ENCODE measurements around the gene PRSS53.

Gene PRSS53

DNA sequence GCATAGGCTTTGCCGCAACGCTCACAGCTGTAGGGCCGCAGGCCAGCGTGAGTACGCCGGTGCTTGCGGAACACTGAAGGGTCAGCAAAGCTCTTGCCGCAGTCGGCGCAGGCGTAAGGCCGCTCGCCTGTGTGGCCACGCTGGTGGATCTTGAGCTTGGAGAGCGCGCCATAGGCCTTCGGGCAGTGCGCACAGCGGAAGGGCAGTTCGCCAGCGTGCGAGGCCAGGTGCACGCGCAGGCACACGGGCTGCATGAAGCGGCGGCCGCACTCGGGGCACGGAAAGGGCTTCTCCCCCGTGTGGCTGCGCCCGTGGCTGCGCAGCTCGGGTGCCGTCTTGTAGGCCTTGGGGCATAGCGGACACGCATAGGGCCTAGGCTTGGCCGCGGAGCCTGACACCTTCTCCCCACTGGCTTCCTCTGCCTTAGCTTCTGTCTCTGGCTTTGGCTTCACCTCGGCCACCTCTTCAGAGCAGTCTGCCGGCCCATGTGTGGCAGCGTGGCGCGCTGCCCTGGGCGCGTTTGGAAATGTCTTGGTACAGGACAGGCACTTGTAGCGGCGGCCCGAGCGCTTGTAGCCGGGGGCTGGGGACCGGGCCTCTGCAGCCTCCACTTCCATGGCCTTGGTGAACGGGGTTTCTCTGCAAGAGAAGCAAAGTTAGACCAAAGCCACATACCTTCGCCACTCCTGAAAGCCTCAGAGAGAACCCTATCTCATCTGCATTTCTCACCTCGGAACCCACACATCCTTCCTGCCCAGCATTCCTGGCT lies 24.7 kb downstream of the PRSS53 start:
- H3K4me3 Mint-ChIP-seq, result peak overlapping the region; percentile 52
- peaks cover 39% of the 10 kb centered on the region for H3K4me1 Mint-ChIP-seq (ENCODE audit: low read depth)
- peaks cover 4% of the 10 kb centered on the region for H3K36me3 Mint-ChIP-seq
- peak overlapping the region; percentile 61 for H3K27ac Mint-ChIP-seq
- H3K27me3 Mint-ChIP-seq, result no peaks in the 10 kb centered on the region
- H3K9me3 Mint-ChIP-seq (ENCODE audit: low read depth), result no peaks in the 10 kb centered on the region

DNA sequence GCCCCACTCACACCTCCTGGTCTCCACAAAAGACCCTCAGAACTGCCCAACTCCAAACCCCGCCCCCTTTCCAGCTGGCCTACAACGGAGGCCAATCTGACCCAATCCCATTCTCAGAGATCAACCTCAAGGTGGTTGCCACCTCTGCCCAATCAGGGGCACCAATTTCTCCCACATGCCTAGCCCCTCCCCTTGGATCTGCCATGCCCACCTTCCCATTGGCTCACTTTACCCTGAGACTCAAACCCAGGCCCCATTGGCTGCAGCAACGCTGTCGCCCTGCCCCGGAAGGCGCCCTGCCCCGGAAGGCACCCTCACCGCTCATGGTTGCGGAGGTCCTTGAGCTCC lies 25.3 kb downstream of the PRSS53 start:
- H3K4me1 Mint-ChIP-seq (ENCODE audit: low read depth), result peaks cover 39% of the 10 kb centered on the region
- H3K27ac Mint-ChIP-seq, result no peak overlapping the region
- H3K36me3 Mint-ChIP-seq, result peaks cover 4% of the 10 kb centered on the region
- peak overlapping the region; percentile 27 for H3K4me3 Mint-ChIP-seq
- H3K27me3 Mint-ChIP-seq, result no peaks in the 10 kb centered on the region
- no peaks in the 10 kb centered on the region for H3K9me3 Mint-ChIP-seq (ENCODE audit: low read depth)

DNA sequence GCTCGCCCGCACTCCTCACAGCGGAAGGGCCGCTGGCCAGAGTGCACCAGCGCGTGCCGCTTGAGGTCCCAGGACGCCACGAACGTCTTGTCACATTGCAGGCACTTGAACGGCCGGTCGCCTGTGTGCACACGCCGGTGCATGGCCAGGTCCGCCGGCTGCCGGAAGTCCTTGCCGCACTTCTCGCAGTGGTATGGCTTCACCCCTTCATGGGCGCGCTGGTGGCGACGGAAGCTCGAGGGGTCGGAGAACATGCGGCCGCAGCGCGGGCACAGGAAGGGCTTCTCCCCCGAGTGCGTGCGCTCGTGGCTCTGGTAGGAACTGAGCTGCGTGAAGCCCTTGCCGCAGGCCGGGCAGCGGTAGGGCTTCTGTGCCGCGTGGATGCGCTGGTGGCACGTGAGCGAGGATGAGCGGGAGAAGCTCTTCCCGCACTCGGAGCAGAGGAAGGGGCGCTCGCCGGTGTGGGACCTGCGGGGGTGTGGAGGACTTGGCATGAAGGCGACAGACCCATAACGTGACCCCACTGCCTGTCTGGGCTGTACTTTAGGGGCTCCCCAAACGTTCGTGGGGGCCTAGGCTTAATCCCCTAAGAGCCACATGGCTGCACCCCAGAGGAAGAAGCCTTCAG lies 26.8 kb downstream of the PRSS53 start:
- Mint-ChIP-seq H3K4me1 (ENCODE audit: low read depth) (peaks cover 32% of the 10 kb centered on the region), H3K27me3 (no peaks in the 10 kb centered on the region), H3K27ac (no peak overlapping the region), H3K4me3 (no peak overlapping the region), H3K9me3 (ENCODE audit: low read depth) (no peaks in the 10 kb centered on the region), H3K36me3 (peaks cover 4% of the 10 kb centered on the region)

DNA sequence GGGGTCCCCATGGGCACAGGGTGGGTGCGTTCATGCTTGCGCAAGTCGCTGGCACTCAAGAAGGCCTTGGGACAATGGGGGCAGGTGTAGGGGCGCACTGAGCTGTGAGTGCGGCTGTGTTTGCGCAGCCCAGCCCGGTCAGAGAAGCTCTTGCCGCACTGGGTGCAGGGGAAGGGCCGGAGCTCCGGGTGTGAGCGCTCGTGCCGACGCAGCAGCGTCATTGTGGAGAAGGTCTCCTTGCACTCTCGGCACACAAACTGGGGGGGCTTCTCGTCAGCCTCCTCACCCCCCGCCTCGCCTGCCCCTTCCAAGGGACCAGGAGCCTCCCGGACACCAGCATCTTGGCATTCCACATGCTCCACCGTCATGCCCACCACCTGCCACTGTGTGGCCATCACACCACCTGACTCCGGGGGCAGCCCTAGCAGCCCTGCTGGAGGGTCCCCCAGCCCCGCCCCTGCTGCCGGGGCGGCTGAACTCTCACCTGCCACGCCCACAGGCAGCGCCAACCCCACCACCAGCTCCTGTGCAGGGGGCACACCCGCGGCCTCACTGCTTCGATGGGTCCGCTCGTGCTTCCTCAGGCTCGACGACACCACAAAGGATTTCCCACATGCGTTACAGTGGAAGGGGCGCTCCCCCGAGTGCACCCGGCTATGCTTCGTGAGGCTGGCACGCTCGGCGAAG lies 27.5 kb downstream of the PRSS53 start:
- H3K9me3 Mint-ChIP-seq (ENCODE audit: low read depth), result no peaks in the 10 kb centered on the region
- H3K27me3 Mint-ChIP-seq, result no peaks in the 10 kb centered on the region
- no peak overlapping the region for H3K4me3 Mint-ChIP-seq
- no peak overlapping the region for H3K27ac Mint-ChIP-seq
- peaks cover 29% of the 10 kb centered on the region for H3K4me1 Mint-ChIP-seq (ENCODE audit: low read depth)
- H3K36me3 Mint-ChIP-seq, result peaks cover 4% of the 10 kb centered on the region

DNA sequence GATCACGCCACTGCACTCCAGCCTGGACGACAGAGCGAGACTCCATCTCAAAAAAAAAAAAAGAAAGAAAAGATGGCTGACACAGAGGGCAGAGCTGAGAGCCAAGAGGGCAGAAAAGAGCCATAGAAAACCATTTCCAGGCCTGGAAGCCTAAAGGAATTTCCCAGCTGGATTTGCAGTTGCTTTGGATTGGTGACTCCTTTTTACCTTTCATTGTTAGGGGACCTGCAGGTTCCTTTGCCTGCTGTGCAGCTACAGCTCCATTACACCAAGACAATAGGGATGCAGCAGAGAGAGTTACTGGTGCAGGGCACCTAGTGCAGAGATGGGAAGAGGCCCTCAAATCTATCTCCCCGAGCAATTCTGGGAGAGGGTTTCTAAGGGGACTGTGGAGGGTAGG lies 33.1 kb downstream of the PRSS53 start:
- H3K27ac Mint-ChIP-seq, result no peak overlapping the region
- H3K4me1 Mint-ChIP-seq (ENCODE audit: low read depth), result peaks cover 3% of the 10 kb centered on the region
- no peak overlapping the region for H3K4me3 Mint-ChIP-seq
- H3K36me3 Mint-ChIP-seq, result no peaks in the 10 kb centered on the region
- H3K9me3 Mint-ChIP-seq (ENCODE audit: low read depth), result no peaks in the 10 kb centered on the region
- H3K27me3 Mint-ChIP-seq, result no peaks in the 10 kb centered on the region

DNA sequence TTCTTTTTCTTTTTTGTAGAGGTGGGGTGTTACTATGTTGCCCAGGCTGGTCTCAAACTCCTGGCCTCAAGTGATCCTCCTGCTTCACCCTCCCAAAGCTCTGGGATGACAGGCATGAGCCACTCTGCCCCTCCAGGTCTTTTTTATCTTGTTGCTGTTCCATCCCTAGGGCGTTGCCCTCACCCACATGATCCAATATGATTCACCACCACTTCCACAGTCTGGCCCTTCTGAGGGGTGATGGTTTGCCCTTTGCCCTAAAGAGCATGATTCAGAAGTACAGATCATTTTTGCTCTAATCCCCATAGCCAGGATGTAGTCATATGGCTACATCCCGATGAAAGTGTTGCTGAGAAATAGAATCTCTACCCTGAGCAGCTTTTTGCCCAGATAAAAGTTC lies 36.6 kb downstream of the PRSS53 start:
- no peaks in the 10 kb centered on the region for H3K36me3 Mint-ChIP-seq
- H3K27ac Mint-ChIP-seq, result no peak overlapping the region
- no peaks in the 10 kb centered on the region for H3K27me3 Mint-ChIP-seq
- H3K9me3 Mint-ChIP-seq (ENCODE audit: low read depth), result no peaks in the 10 kb centered on the region
- no peak overlapping the region for H3K4me3 Mint-ChIP-seq
- peaks cover 2% of the 10 kb centered on the region for H3K4me1 Mint-ChIP-seq (ENCODE audit: low read depth)

DNA sequence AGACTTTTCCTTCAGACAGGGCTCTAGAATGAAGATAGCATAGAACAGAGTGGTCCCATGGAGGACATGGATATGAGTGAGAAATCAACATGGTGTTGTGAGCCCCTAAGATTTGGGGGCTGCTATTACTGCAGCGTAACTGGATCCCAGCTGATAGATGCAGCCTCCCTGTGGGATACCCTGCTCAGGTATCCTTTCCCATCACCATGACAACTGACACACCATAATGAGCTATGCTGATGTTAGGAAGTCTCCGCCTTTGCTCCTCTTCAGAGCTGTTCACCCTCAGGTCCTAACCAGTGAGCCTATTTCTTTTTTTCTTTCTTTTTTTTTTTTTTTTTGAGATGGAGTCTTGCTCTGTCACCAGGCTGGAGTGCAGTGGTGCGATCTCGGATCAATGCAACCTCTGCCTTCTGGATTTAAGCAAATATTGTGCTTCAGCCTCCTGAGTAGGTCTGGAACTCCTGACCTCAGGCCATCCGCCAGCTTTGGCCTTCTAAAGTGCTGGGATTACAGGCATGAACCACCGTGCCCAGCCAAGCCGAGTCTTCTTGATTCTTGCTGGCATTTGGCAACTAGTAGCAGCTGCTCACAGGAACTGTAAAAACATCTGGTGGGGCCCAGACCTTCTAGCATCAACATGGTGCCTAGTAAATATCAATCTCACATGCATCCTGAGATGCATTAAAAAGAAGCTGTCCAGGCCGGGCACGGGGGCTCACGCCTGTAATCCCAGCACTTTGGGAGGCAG lies 38.3 kb downstream of the PRSS53 start:
- Mint-ChIP-seq H3K4me3 (no peak overlapping the region), H3K27me3 (no peaks in the 10 kb centered on the region), H3K36me3 (no peaks in the 10 kb centered on the region), H3K4me1 (ENCODE audit: low read depth) (peaks cover 2% of the 10 kb centered on the region), H3K27ac (no peak overlapping the region), H3K9me3 (ENCODE audit: low read depth) (no peaks in the 10 kb centered on the region)

DNA sequence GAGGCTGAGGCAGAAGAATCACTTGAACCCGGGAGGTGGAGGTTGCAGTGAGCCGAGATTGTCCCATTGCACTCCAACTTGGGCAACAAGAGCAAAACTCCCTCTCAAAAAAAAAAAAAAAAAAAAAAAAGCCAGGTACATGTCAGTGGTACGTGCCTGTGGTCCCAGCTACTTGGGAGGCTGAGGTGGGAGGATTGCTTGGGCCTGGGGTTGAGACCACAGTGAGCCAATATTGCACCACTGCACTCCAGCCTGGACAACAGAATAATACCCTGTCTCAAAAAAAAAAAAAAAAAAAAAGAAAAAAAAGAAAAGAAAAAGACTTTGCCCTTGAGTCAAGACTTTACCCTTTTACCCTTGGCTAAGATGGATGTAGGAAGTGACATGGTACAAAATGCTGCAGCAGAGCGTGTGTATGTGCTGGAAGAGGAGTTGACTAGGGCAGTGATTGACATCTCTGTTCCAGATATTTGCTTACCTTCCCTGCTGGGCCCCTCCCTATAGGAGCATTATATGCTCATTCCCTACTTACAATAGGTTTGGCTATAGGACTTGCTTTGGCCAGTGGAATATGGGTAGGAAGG lies 44.8 kb downstream of the PRSS53 start:
- Mint-ChIP-seq H3K27me3 (no peaks in the 10 kb centered on the region), H3K36me3 (no peaks in the 10 kb centered on the region), H3K4me1 (ENCODE audit: low read depth) (no peaks in the 10 kb centered on the region), H3K4me3 (no peak overlapping the region), H3K27ac (no peak overlapping the region), H3K9me3 (ENCODE audit: low read depth) (no peaks in the 10 kb centered on the region)

DNA sequence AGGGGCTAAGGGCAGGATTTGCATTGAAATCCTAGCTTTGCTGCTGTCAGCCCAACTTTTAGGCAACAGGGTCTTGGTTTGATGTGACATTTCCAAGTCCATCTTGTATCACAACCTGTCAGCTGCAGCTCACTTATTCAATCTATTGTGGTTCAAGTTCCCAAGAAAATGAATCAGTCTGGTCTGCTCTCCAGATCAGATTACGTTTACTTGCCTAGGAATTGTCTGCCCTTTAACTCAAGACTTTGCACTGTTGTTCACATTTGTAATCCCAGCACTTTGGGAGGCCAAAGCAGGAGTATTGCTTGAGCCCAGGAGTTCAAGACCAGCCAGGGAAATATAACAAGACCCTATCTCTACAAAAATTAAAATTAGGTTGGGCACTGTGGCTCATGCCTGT lies 45.4 kb downstream of the PRSS53 start:
- H3K27ac Mint-ChIP-seq, result no peak overlapping the region
- no peaks in the 10 kb centered on the region for H3K4me1 Mint-ChIP-seq (ENCODE audit: low read depth)
- H3K9me3 Mint-ChIP-seq (ENCODE audit: low read depth), result no peaks in the 10 kb centered on the region
- H3K27me3 Mint-ChIP-seq, result no peaks in the 10 kb centered on the region
- H3K4me3 Mint-ChIP-seq, result no peak overlapping the region
- H3K36me3 Mint-ChIP-seq, result no peaks in the 10 kb centered on the region

DNA sequence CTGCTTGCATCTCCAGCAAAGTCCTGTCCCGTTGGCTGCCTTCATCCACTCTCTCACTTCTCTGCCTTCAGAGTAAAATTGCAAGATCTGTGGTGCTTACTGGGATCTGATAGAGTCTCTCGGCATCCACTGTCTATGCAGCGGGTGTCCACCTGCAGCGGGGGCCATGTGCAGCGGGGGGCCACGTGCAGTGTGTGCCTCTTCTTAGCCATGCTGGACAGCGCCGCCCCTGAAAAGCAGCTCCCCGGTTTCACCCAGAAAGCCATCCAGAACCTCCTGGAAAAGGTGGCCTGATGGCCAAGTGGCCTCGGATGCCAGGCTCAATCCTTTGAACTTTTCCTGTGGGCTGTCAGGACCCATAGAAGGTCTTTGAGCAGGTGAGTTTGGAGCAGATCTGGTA lies 45.9 kb downstream of the PRSS53 start:
- H3K4me1 Mint-ChIP-seq (ENCODE audit: low read depth), result no peaks in the 10 kb centered on the region
- no peaks in the 10 kb centered on the region for H3K9me3 Mint-ChIP-seq (ENCODE audit: low read depth)
- no peaks in the 10 kb centered on the region for H3K27me3 Mint-ChIP-seq
- no peak overlapping the region for H3K27ac Mint-ChIP-seq
- H3K36me3 Mint-ChIP-seq, result no peaks in the 10 kb centered on the region
- H3K4me3 Mint-ChIP-seq, result no peak overlapping the region

DNA sequence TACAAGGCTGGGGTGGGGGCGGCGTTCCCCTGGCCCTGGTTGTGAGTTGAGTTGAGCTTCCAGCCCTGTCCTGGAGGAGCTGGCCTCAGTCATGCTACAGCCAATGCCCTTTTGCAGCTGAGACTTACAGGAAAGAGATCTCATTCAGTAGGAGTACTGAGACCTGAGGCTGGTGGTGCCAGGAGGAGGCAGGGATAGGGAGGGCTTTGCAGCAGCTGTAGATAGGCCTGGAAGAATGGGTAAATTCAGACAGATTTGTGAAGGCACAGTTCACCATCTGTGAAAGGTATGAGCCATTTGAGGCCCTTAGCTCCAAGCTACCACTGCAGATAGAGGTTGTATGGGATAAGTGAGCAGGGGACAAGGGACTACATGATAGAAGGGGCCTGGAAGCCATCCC lies 49.8 kb downstream of the PRSS53 start:
- no peaks in the 10 kb centered on the region for H3K27me3 Mint-ChIP-seq
- peaks cover 10% of the 10 kb centered on the region for H3K4me1 Mint-ChIP-seq (ENCODE audit: low read depth)
- no peak overlapping the region for H3K27ac Mint-ChIP-seq
- H3K4me3 Mint-ChIP-seq, result no peak overlapping the region
- no peaks in the 10 kb centered on the region for H3K9me3 Mint-ChIP-seq (ENCODE audit: low read depth)
- no peaks in the 10 kb centered on the region for H3K36me3 Mint-ChIP-seq

DNA sequence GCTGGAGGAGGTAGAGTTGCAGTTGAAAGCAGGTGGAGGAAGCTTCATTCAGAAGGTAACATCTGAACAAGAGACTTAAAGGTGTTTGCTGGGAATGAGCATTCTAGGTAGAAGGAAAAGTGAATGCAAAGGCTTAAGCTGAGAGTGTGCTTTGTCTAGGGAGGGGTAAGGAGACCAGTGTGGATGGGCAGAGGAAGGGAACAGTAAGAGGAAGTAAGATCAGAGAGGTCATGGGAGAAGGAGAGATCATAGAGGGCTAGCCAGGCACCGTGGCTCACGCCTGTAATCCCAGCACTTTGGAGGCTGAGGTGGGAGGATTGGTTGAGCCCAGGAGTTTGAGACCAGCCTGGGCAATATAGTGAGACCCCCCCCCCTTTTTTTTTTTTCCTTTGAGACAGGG lies 52.1 kb downstream of the PRSS53 start:
- no peak overlapping the region for H3K4me3 Mint-ChIP-seq
- H3K27me3 Mint-ChIP-seq, result no peaks in the 10 kb centered on the region
- peak overlapping the region; percentile 71 for H3K27ac Mint-ChIP-seq
- H3K4me1 Mint-ChIP-seq (ENCODE audit: low read depth), result peaks cover 20% of the 10 kb centered on the region
- no peaks in the 10 kb centered on the region for H3K36me3 Mint-ChIP-seq
- no peaks in the 10 kb centered on the region for H3K9me3 Mint-ChIP-seq (ENCODE audit: low read depth)

DNA sequence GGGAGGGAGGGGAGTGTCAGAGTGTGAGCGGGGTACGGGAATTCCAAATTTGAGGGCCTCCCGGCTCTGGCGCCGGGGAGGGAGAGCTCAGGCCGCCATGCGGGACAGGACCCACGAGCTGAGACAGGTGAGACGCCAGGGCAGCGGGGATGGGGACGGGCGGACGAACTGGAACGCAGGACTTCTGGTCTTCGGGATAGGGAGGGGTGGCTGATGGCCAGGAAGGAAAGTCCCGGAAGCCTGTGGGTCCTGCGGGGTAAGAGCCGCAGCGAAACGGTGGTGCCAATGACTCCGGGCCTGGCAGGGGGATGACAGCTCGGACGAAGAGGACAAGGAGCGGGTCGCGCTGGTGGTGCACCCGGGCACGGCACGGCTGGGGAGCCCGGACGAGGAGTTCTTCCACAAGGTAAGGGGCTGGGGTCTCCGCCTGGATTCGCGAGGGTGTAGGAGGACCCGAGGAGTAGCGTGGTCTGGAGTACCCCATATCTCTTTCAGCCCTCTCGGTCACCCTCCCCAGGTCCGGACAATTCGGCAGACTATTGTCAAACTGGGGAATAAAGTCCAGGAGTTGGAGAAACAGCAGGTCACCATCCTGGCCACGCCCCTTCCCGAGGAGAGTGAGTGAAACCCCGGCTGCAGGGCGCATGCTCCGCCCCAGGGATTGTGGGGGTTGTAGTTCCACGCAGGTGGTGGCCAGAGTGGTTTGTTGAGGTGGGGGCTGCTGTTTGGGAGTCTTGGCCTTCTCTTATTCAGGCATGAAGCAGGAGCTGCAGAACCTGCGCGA lies 54.8 kb downstream of the PRSS53 start:
- peak overlapping the region; percentile 93 for H3K27ac Mint-ChIP-seq
- H3K9me3 Mint-ChIP-seq (ENCODE audit: low read depth), result no peaks in the 10 kb centered on the region
- H3K27me3 Mint-ChIP-seq, result no peaks in the 10 kb centered on the region
- H3K4me1 Mint-ChIP-seq (ENCODE audit: low read depth), result peaks cover 20% of the 10 kb centered on the region
- peak overlapping the region; percentile 93 for H3K4me3 Mint-ChIP-seq
- H3K36me3 Mint-ChIP-seq, result no peaks in the 10 kb centered on the region
